CD4-positive, alpha-beta T cell treated with Interleukin-10 for 1 hour (primary cell): ENCODE data around the gene ERBIN.
A peak's percentile ranks its signal among the peaks of the same experiment; 100 is the strongest.
"Not testable (repeated sequence)": the region's sequence is repeated elsewhere in the genome, so short reads cannot be mapped to it uniquely, and the experiment has no call there.

Source experiments
- DNase-seq: peaks from one replicate; pipeline ENCODE4 v3.0.0-alpha.2; 2020

The ERBIN gene

GRCh38 chr5:65923339-65923738 lies 3.0 kb upstream of the ERBIN start:
- DNase-seq = no peak

GRCh38 chr5:65924366-65925043 lies 1.9 kb upstream of the ERBIN start:
- no peak for DNase-seq

- peak; percentile 77 for DNase-seq
Observed at GRCh38 chr5:65925044-65925600, 1.3 kb upstream of the ERBIN start.

GRCh38 chr5:65925601-65926275 lies 637 bp upstream of the ERBIN start:
- peak; percentile 84 for DNase-seq

GRCh38 chr5:65926893-65927292 lies 518 bp downstream of the ERBIN start:
- DNase-seq = peak; percentile 35

GRCh38 chr5:65927503-65928321 lies 1.3 kb downstream of the ERBIN start:
- peak; percentile 56 for DNase-seq

GRCh38 chr5:65928322-65928752 lies 2.0 kb downstream of the ERBIN start:
- no peak for DNase-seq

GRCh38 chr5:65928860-65929259 lies 2.5 kb downstream of the ERBIN start:
- no peak for DNase-seq

- no peak for DNase-seq
Observed at GRCh38 chr5:65932676-65933075, 6.3 kb downstream of the ERBIN start.

GRCh38 chr5:65933295-65933694 lies 6.9 kb downstream of the ERBIN start:
- no peak for DNase-seq

- DNase-seq = no peak
Observed at GRCh38 chr5:65938256-65938655, 11.9 kb downstream of the ERBIN start.

GRCh38 chr5:65943771-65944170 lies 17.4 kb downstream of the ERBIN start:
- DNase-seq = no peak

GRCh38 chr5:65946198-65946745 lies 19.9 kb downstream of the ERBIN start:
- DNase-seq = no peak

GRCh38 chr5:65948115-65948747 lies 21.9 kb downstream of the ERBIN start:
- no peak for DNase-seq

GRCh38 chr5:65951330-65951729 lies 25.0 kb downstream of the ERBIN start:
- DNase-seq = no peak

GRCh38 chr5:65952259-65952658 lies 25.9 kb downstream of the ERBIN start:
- DNase-seq = no peak

- DNase-seq = no peak
Observed at GRCh38 chr5:65954200-65954599, 27.8 kb downstream of the ERBIN start.

GRCh38 chr5:65955746-65956145 lies 29.4 kb downstream of the ERBIN start:
- DNase-seq = no peak

GRCh38 chr5:65957703-65958102 lies 31.3 kb downstream of the ERBIN start:
- not testable (repeated sequence) for DNase-seq

- DNase-seq = no peak
Observed at GRCh38 chr5:65961633-65962032, 35.3 kb downstream of the ERBIN start.

GRCh38 chr5:65967288-65968066 lies 41.1 kb downstream of the ERBIN start:
- no peak for DNase-seq
